HEK293 (cell line): ENCODE data around the gene PGAP1.

Experiments
- CTCF ChIA-PET: fragments of 350-600 bp; formaldehyde crosslinking; extraction: SDS; loops from one replicate; lab custom pipeline; 2021; ENCODE audit warnings: antibody characterized with exemption; lab: Yijun Ruan, JAX
- POLR2A ChIA-PET: fragments of 300-600 bp; formaldehyde crosslinking; extraction: SDS; loops from one replicate; lab custom pipeline; 2020; ENCODE audit warnings: antibody characterized with exemption, inconsistent platforms; lab: Yijun Ruan, JAX
- H3K27ac ChIP-seq: fragments of 200-500 bp; sonication (Bioruptor generic); 2 replicates; pipeline ENCODE4 v1.5.1; 2014; ENCODE audit warnings: low read depth, low read length, control low read depth, inconsistent platforms; ENCODE audit errors: extremely low read depth
- H3K36me3 ChIP-seq, 2 experiments: fragments of 200-500 bp in 1 of 2; sonication (Bioruptor generic) in 1 of 2; 1 replicate in 1 of 2; 2 replicates in 1 of 2; pipeline ENCODE4 v1.5.1; 2014 to 2017; ENCODE audit warnings: inconsistent platforms in 2 of 2, low read length in 2 of 2; ENCODE audit not compliant: control insufficient read depth in 2 of 2, insufficient read depth in 1 of 2
- H3K4me1 ChIP-seq: fragments of 200-500 bp; sonication (Bioruptor generic); 2 replicates; pipeline ENCODE4 v1.5.1; 2014; ENCODE audit warnings: mild to moderate bottlenecking, low read length, inconsistent platforms; ENCODE audit not compliant: control insufficient read depth, insufficient read depth
- H3K4me3 ChIP-seq: 2 replicates; pipeline ENCODE4 v1.5.1; 2011; ENCODE audit warnings: low read depth, mild to moderate bottlenecking, control low read depth, low read length, moderate library complexity
- H3K9me3 ChIP-seq: fragments of 200-500 bp; sonication (Bioruptor generic); 2 replicates; pipeline ENCODE4 v1.5.1; 2014; ENCODE audit warnings: low read depth, low read length, inconsistent platforms; ENCODE audit not compliant: control insufficient read depth, insufficient read depth
- KLF7 ChIP-seq: fragments of 450-650 bp; formaldehyde crosslinking; IDR thresholded peaks from 2 replicates; pipeline ENCODE4 v1.5.1; 2016; ENCODE audit warnings: missing biosample characterization, missing genetic modification characterization, borderline replicate concordance
- KLF9 ChIP-seq: fragments of 450-650 bp; formaldehyde crosslinking; IDR thresholded peaks from 2 replicates; pipeline ENCODE4 v1.5.1; 2016; ENCODE audit warnings: missing biosample characterization, missing genetic modification characterization, low read depth
- PRDM1 ChIP-seq: fragments of 450-650 bp; formaldehyde crosslinking; IDR thresholded peaks from 2 replicates; pipeline ENCODE4; 2016; ENCODE audit warnings: missing biosample characterization, missing genetic modification characterization
- ZBTB20 ChIP-seq: fragments of 450-650 bp; formaldehyde crosslinking; IDR thresholded peaks from 2 replicates; pipeline ENCODE4 v1.5.1; 2016; ENCODE audit warnings: missing biosample characterization, missing genetic modification characterization
- ZBTB26 ChIP-seq: fragments of 450-650 bp; formaldehyde crosslinking; optimal IDR thresholded peaks from 2 replicates; pipeline ENCODE3; 2016; ENCODE audit warnings: missing biosample characterization, mild to moderate bottlenecking, missing genetic modification characterization
- ZFP37 ChIP-seq: fragments of 450-650 bp; formaldehyde crosslinking; IDR thresholded peaks from 2 replicates; pipeline ENCODE4 v1.5.1; 2016; ENCODE audit warnings: missing biosample characterization, missing genetic modification characterization
- ZNF133 ChIP-seq: fragments of 450-650 bp; formaldehyde crosslinking; IDR thresholded peaks from 2 replicates; pipeline ENCODE4 v1.5.1; 2016; ENCODE audit warnings: missing biosample characterization, missing genetic modification characterization
- ZNF184 ChIP-seq: fragments of 450-650 bp; IDR thresholded peaks from 2 replicates; pipeline ENCODE4 v1.5.1; 2018; ENCODE audit warnings: missing biosample characterization, mild to moderate bottlenecking, missing genetic modification characterization
- ZNF221 ChIP-seq: fragments of 450-650 bp; formaldehyde crosslinking; IDR thresholded peaks from 2 replicates; pipeline ENCODE4 v1.5.1; 2017; ENCODE audit warnings: missing biosample characterization, missing genetic modification characterization, borderline replicate concordance
- ZNF248 ChIP-seq: fragments of 450-650 bp; formaldehyde crosslinking; IDR thresholded peaks from 2 replicates; pipeline ENCODE4 v1.5.1; 2017; ENCODE audit warnings: missing biosample characterization, missing genetic modification characterization
- ZNF292 ChIP-seq: fragments of 450-650 bp; formaldehyde crosslinking; IDR thresholded peaks from 2 replicates; pipeline ENCODE4 v1.5.1; 2016; ENCODE audit warnings: low read depth, missing biosample characterization, missing genetic modification characterization, borderline replicate concordance
- ZNF335 ChIP-seq: fragments of 450-650 bp; formaldehyde crosslinking; conservative IDR thresholded peaks from 2 replicates; pipeline ENCODE4 v1.5.1; 2016; ENCODE audit warnings: missing biosample characterization, missing genetic modification characterization
- ZNF341 ChIP-seq: fragments of 450-650 bp; formaldehyde crosslinking; IDR thresholded peaks from 2 replicates; pipeline ENCODE4; 2016; ENCODE audit warnings: low read depth, missing biosample characterization, missing genetic modification characterization
- ZNF350 ChIP-seq: fragments of 450-650 bp; formaldehyde crosslinking; IDR thresholded peaks from 2 replicates; pipeline ENCODE4 v1.5.0; 2017; ENCODE audit warnings: missing biosample characterization, mild to moderate bottlenecking, missing genetic modification characterization
- ZNF362 ChIP-seq: fragments of 450-650 bp; formaldehyde crosslinking; IDR thresholded peaks from 2 replicates; pipeline ENCODE4 v1.5.1; 2016; ENCODE audit warnings: missing biosample characterization, missing genetic modification characterization
- ZNF501 ChIP-seq: fragments of 450-650 bp; formaldehyde crosslinking; IDR thresholded peaks from 2 replicates; pipeline ENCODE4 v1.5.1; 2016; ENCODE audit warnings: missing biosample characterization, missing genetic modification characterization
- ZNF596 ChIP-seq: fragments of 450-650 bp; IDR thresholded peaks from 2 replicates; pipeline ENCODE4 v1.5.0; 2018; ENCODE audit warnings: missing biosample characterization, mild to moderate bottlenecking, missing genetic modification characterization, moderate library complexity
- ZNF629 ChIP-seq: fragments of 450-650 bp; formaldehyde crosslinking; IDR thresholded peaks from 2 replicates; pipeline ENCODE4 v1.5.1; 2017; ENCODE audit warnings: missing biosample characterization, missing genetic modification characterization
- ZNF664 ChIP-seq: fragments of 450-650 bp; formaldehyde crosslinking; IDR thresholded peaks from 2 replicates; pipeline ENCODE4 v1.5.1; 2016; ENCODE audit warnings: missing biosample characterization, missing genetic modification characterization
- ZSCAN16 ChIP-seq: fragments of 450-650 bp; formaldehyde crosslinking; IDR thresholded peaks from 2 replicates; pipeline ENCODE4 v1.5.1; 2016; ENCODE audit warnings: missing biosample characterization, missing genetic modification characterization
- TF ChIP-seq, protein P1 (sequence below): fragments of 450-650 bp; formaldehyde crosslinking; IDR thresholded peaks from 2 replicates; pipeline ENCODE4 v1.5.1; 2017; ENCODE audit warnings: missing biosample characterization, missing genetic modification characterization

PGAP1 gene

GRCh38 chr2:196924051-196924450 lies 2.5 kb downstream of the PGAP1 start:
- H3K9me3 ChIP-seq: no peaks in the 10 kb centered on the region
- peaks cover under 1 to 6% of the 10 kb centered on the region in 2 experiments for H3K36me3 ChIP-seq
- peaks cover 13% of the 10 kb centered on the region for H3K4me1 ChIP-seq
- ChIA-PET CTCF (interaction anchor here (0.8 kb wide), 1 partner anchor 190 kb away, joined by 4 read pairs; no protein-coding TSS in a partner anchor), POLR2A (no interaction called here)
- H3K4me3 ChIP-seq: no peak overlapping the region
- no peak overlapping the region for H3K27ac ChIP-seq
- TF ChIP-seq ZBTB20: no peak
- TF ChIP-seq ZNF350 (tag by site-specific recombination): no peak
- TF ChIP-seq KLF9 (tag by site-specific recombination): no peak
- TF ChIP-seq ZBTB26 (tag by site-specific recombination): no peak
- no peak for TF ChIP-seq PRDM1 (tag by site-specific recombination)
- no peak for TF ChIP-seq ZNF221 (tag by site-specific recombination)
- TF ChIP-seq ZNF335 (tag by site-specific recombination): no peak
- no peak for TF ChIP-seq ZFP37 (tag by site-specific recombination)
- TF ChIP-seq KLF7 (tag by site-specific recombination): no peak
- TF ChIP-seq ZNF664: no peak
- no peak for TF ChIP-seq ZNF596
- TF ChIP-seq ZNF629 (tag by site-specific recombination): no peak
- TF ChIP-seq, protein P1, sequence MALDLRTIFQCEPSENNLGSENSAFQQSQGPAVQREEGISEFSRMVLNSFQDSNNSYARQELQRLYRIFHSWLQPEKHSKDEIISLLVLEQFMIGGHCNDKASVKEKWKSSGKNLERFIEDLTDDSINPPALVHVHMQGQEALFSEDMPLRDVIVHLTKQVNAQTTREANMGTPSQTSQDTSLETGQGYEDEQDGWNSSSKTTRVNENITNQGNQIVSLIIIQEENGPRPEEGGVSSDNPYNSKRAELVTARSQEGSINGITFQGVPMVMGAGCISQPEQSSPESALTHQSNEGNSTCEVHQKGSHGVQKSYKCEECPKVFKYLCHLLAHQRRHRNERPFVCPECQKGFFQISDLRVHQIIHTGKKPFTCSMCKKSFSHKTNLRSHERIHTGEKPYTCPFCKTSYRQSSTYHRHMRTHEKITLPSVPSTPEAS (tag by site-specific recombination): no peak
- TF ChIP-seq ZNF501: no peak
- no peak for TF ChIP-seq ZNF248
- TF ChIP-seq ZNF292 (tag by site-specific recombination): no peak

- POLR2A ChIA-PET: no interaction called here
- CTCF ChIA-PET: no interaction called here
- peaks cover 3% of the 10 kb centered on the region for H3K4me1 ChIP-seq
- peaks cover 24 to 46% of the 10 kb centered on the region in 2 experiments for H3K36me3 ChIP-seq
- no peak for TF ChIP-seq ZBTB20
- TF ChIP-seq ZNF341 (tag by site-specific recombination): no peak
- no peak overlapping the region for H3K27ac ChIP-seq
- no peak overlapping the region for H3K4me3 ChIP-seq
- H3K9me3 ChIP-seq: no peaks in the 10 kb centered on the region
Observed at GRCh38 chr2:196918927-196919326, 7.6 kb downstream of the PGAP1 start.

- H3K9me3 ChIP-seq: no peaks in the 10 kb centered on the region
- ChIA-PET CTCF (interaction anchor here (1.0 kb wide), 1 partner anchor 251 kb away, joined by 3 read pairs; no protein-coding TSS in a partner anchor), POLR2A (no interaction called here)
- peak; percentile 99 for TF ChIP-seq ZNF184 (tag by site-specific recombination)
- no peak for TF ChIP-seq ZNF133 (tag by site-specific recombination)
- no peak for TF ChIP-seq ZSCAN16
- no peak for TF ChIP-seq ZNF362
- peaks cover 30 to 55% of the 10 kb centered on the region in 2 experiments for H3K36me3 ChIP-seq
- peaks cover 3% of the 10 kb centered on the region; the same call in 1 of the 2 replicates for H3K4me1 ChIP-seq
- no peak overlapping the region for H3K4me3 ChIP-seq
- H3K27ac ChIP-seq: no peak overlapping the region
Observed at GRCh38 chr2:196917802-196918201, 8.7 kb downstream of the PGAP1 start.
